Esophagus squamous epithelium (tissue), 5 donors: Measurements from ENCODE around the gene KLHL18. TPM values are rescaled to one million over a fixed set of nuclear protein-coding genes. Genes with fewer than 3 reads are reported as not detected.

ENCODE experiments used
- DNase-seq: peaks from one replicate; lab custom pipeline; 2025; lab: John Stamatoyannopoulos, UW
- H3K27ac ChIP-seq, 4 donors: fragments of 200-600 bp; sonication (generic); one replicate each; pipeline ENCODE4 v1.5.1; 2016 to 2019; ENCODE audit warnings: mild to moderate bottlenecking in 1 of 4
- H3K27me3 ChIP-seq, 4 donors: fragments of 200-600 bp; sonication (generic); 1 replicate in 3 of 4; 2 replicates in 1 of 4; pipeline versions ENCODE4 v1.5.1 to v1.6.0; 2017 to 2021; ENCODE audit warnings: antibody characterized with exemption in 1 of 4
- H3K36me3 ChIP-seq, 3 donors: fragments of 200-600 bp; sonication (generic); one replicate each; pipeline ENCODE4 v1.5.1; 2016 to 2019
- H3K4me1 ChIP-seq, 3 donors: fragments of 200-600 bp; sonication (generic); one replicate each; pipeline ENCODE4 v1.5.1; 2017 to 2019
- H3K4me3 ChIP-seq, 4 donors: fragments of 200-600 bp; sonication (generic); 1 replicate in 3 of 4; 2 replicates in 1 of 4; pipeline ENCODE4 v1.5.1; 2016 to 2019; ENCODE audit warnings: mild to moderate bottlenecking in 2 of 4, moderate library complexity in 1 of 4
- H3K9me3 ChIP-seq, 3 donors: fragments of 200-600 bp; sonication (generic); one replicate each; pipeline ENCODE4 v1.5.1; 2016 to 2019
- POLR2A ChIP-seq, 4 donors: fragments of 450-650 bp; IDR thresholded peaks; one replicate each; pipeline ENCODE4 v1.6.1; 2017; ENCODE audit warnings: antibody characterized with exemption in 4 of 4, mild to moderate bottlenecking in 4 of 4, moderate library complexity in 3 of 4
- WGBS, 2 donors: methylation state at CpG; one replicate each; pipeline ENCODE4 v1.1.5; 2018; 5-methylcytosine and 5-hydroxymethylcytosine counted together
- intact Hi-C: fragments of 100-400 bp; cut with DNase I; formaldehyde crosslinking; loops from one replicate; pipeline ENCODE4 v1.15.0; 2022
- total RNA-seq, 4 donors: library from RNA; depleted of rRNA; stranded (reverse); fragments of >200 nt; gene quantifications; one replicate each; pipeline ENCODE4 v1.1.0, GENCODE V29; 2016
- TF ChIP-seq, protein P1 (sequence below), 6 experiments: fragments of 450-650 bp in 4 of 6; fragments of 200-600 bp in 2 of 6; sonication (generic) in 2 of 6; IDR thresholded peaks; one replicate each; pipeline ENCODE4 v1.5.1; 2016 to 2019; ENCODE audit warnings: antibody characterized with exemption in 6 of 6, mild to moderate bottlenecking in 4 of 6, moderate library complexity in 4 of 6
- donor health status: DM: yes; HTN: yes; CAD: no.

KLHL18 gene
- total RNA-seq, 4 donors from 2014 or later: 12.4 to 19.5 (median 17.0) TPM

DNA sequence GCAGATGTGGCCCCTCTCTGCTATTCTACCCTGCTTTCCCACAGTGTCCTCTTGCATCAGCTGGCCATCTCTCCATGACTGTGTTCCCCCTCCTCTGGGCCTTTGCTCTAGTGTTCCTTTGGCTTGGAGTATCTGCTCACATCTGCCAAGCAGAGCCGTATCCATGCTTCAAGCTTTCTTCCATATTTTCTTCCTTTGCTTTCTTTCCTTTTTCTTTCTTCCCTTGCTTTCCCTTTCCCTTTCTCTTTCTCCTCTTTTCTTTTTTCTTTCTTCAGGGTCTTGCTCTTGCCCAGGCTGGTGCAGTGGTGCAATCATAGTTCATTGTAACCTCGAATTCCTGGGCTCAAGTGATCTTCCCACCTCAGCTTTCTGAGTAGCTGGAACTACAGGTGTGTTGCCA is 12.6 kb downstream of the KLHL18 start:
- no peaks in the 10 kb centered on the region for H3K36me3 ChIP-seq
- H3K9me3 ChIP-seq: no peaks in the 10 kb centered on the region
- H3K4me3 ChIP-seq: no peak overlapping the region
- H3K27ac ChIP-seq: no peak overlapping the region
- WGBS, 2 donors: 79 to 85% methylated on average over 2 of the region's 2 CpGs
- no peaks in the 10 kb centered on the region for H3K27me3 ChIP-seq
- intact Hi-C loops: no loop called here
- TF ChIP-seq, protein P1, sequence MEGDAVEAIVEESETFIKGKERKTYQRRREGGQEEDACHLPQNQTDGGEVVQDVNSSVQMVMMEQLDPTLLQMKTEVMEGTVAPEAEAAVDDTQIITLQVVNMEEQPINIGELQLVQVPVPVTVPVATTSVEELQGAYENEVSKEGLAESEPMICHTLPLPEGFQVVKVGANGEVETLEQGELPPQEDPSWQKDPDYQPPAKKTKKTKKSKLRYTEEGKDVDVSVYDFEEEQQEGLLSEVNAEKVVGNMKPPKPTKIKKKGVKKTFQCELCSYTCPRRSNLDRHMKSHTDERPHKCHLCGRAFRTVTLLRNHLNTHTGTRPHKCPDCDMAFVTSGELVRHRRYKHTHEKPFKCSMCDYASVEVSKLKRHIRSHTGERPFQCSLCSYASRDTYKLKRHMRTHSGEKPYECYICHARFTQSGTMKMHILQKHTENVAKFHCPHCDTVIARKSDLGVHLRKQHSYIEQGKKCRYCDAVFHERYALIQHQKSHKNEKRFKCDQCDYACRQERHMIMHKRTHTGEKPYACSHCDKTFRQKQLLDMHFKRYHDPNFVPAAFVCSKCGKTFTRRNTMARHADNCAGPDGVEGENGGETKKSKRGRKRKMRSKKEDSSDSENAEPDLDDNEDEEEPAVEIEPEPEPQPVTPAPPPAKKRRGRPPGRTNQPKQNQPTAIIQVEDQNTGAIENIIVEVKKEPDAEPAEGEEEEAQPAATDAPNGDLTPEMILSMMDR (IDR thresholded peaks at IDR 0.05): no peak
- TF ChIP-seq POLR2A (IDR thresholded peaks at IDR 0.05): no peak
- peaks cover 0 to 24% (median 5%) of the 10 kb centered on the region in 3 donors for H3K4me1 ChIP-seq
- no peak for DNase-seq

DNA sequence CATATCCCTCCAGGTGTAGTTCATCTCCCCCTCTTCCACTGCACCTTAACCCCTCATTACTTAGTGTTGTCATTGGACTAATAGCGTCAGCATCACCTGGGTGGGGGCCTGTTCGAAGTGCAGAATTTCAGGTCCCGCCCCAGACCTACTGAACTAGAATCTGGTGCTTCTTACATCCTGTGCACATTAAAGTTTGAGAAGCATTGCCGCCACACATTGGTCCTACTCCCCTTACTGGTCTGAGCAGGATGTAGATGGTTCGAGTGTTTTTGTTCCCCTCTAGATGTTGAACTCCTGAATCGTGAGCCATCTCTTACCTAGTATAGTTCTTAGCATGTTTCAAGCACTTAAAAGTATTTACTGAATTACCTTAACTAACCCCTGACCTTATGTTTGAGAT is 13.2 kb downstream of the KLHL18 start:
- 73 to 86% methylated on average over 6 of the region's 6 CpGs for WGBS, 2 donors

DNA sequence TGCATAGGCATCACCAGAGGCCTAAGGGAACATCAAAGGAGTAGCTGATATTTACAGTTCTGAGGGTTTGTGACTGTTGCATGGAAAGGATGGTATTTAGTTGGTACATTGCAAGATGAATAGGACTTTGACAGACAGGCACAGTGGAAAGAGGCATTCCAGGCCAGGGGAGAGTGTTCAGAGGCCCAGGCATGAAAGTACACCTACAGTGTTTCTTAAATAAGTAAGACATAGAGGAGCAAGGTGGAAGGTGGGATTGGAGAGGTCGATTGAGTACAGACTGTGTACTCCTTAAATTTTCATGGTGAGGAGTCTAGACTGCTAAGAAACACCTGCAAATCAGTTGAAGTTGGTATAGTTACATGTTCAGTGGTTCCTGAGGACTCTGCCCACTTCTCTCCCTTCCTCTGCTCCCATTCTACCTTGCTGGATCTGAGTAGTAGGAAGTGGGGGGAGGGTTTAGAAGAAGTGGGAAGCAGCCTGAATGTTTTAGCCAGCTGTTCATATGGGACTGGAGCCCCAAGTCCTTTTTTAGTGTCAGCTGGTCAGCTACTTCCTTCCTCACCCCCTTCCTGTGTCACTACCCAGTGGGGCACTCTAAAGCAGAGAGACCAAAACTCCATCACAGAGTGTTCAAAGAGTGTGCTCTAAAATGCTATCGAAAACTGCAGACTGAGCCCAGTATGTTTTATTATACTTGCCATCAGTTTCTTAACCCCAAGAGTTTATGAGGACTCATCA is 14.0 kb downstream of the KLHL18 start:
- no peak for DNase-seq
- Histone ChIP-seq H3K27ac (no peak overlapping the region), H3K4me1 (peaks cover 0 to 10% (median 5%) of the 10 kb centered on the region in 3 donors), H3K36me3 (peaks cover 0 to 2% (median 0%) of the 10 kb centered on the region in 3 donors), H3K27me3 (no peaks in the 10 kb centered on the region), H3K9me3 (no peaks in the 10 kb centered on the region), H3K4me3 (no peak overlapping the region)
- 65 to 72% methylated on average over 2 of the region's 2 CpGs for WGBS, 2 donors
- intact Hi-C loops: no loop called here
- TF ChIP-seq, protein P1 (IDR thresholded peaks at IDR 0.05): no peak
- no peak for TF ChIP-seq POLR2A (IDR thresholded peaks at IDR 0.05)

More for the DNA sequence above, 13.2 kb downstream of the KLHL18 start:
- peaks cover 0 to 17% (median 5%) of the 10 kb centered on the region in 3 donors for H3K4me1 ChIP-seq
- no peaks in the 10 kb centered on the region for H3K36me3 ChIP-seq
- intact Hi-C loops: no loop called here
- no peak overlapping the region for H3K27ac ChIP-seq
- no peak for TF ChIP-seq POLR2A (IDR thresholded peaks at IDR 0.05)
- TF ChIP-seq, protein P1 (IDR thresholded peaks at IDR 0.05): no peak
- DNase-seq: no peak
- H3K9me3 ChIP-seq: no peaks in the 10 kb centered on the region
- H3K27me3 ChIP-seq: no peaks in the 10 kb centered on the region
- no peak overlapping the region for H3K4me3 ChIP-seq

DNA sequence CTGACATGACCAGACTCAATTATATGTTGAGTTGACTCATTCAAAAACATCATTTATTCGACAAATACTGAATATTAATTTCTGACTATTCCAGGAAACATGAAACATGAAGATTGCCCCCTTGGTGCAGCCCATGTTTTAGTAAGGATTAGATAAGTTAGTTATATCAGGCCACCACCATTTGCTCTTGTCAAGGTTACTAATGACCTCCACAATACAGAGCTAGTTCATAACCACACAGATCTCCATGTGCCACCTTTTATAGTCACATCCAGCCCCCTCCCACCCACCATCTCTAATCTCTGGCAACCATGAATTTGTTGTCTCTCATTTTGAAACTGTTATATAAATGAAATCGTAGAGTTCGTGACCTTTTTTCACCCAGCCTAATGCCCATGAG is 15.7 kb downstream of the KLHL18 start:
- H3K36me3 ChIP-seq: peaks cover 0 to 19% (median 0%) of the 10 kb centered on the region in 3 donors
- TF ChIP-seq, protein P1 (IDR thresholded peaks at IDR 0.05): no peak
- TF ChIP-seq POLR2A (IDR thresholded peaks at IDR 0.05): no peak
- H3K4me1 ChIP-seq: peaks cover 0 to 7% (median 5%) of the 10 kb centered on the region in 3 donors
- H3K4me3 ChIP-seq: no peak overlapping the region
- no peaks in the 10 kb centered on the region for H3K9me3 ChIP-seq
- H3K27ac ChIP-seq: no peak overlapping the region
- DNase-seq: no peak
- no peaks in the 10 kb centered on the region for H3K27me3 ChIP-seq
- 95 to 97% methylated on average over 3 of the region's 3 CpGs for WGBS, 2 donors
- intact Hi-C loops: no loop called here
